NCI-H1417 treated with DMSO at 0.1 percent for 48 hours (cell line): ENCODE data around the gene ERC2.

Source experiments
- DNase-seq: peaks from one replicate; lab custom pipeline; 2025; lab: John Stamatoyannopoulos, UW

Gene ERC2

DNA sequence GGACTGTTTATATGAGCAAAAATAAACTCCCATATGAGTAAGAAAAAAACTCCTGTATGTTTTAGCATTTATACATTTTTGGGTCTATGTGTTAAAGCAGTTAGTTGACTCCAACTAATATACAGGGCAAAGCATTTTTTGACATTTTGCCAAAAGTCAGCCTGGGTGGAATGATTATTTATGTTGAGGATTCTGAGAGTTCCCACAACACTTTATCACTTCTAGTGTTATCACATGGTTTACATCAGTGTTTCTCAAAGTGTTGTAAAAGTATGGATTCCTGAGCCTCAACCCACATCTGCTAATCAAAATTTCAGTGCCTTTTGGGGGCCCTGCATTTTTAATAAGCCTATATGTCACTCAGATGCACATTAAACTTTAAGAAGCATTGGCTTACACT is 643.9 kb downstream of the ERC2 start:
- no peak for DNase-seq

DNA sequence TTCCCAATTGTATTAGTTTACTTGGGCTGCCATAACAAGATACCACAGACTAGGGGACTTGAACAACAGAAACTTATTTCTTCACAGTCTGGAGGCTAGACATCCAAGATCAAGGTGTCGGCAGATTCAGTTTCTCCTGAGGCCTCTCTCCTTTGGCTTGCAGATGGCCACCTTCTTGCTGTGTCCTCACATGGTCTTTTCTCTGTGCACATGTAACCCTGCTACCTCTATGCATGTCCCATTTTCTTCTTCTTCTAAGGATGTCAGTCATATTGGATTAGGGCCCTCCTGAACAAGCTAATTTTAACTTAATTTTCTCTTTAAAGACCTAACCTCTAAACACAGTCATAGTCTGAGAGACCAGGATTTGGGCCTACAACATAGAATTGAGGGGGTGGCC is 644.4 kb downstream of the ERC2 start:
- DNase-seq: no peak

DNA sequence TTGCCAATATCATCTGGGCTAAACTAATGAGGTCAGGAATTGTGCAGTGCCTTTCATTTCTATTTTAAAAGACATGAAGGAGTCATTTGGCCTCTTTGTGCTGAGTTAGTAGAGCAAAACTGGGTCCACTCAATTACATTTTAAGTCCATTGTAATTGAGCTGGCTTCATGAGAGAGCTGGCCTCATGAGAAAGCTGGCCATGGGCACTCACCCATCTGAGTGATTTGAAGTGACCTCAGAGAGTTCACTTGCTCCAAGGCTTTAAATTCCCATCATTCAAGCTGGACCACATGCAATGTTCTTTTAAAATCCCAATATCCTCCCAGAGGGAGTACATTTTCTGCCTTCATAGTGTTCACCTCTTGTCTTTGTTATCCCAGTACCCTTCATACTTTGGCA is 645.3 kb downstream of the ERC2 start:
- DNase-seq: no peak

DNA sequence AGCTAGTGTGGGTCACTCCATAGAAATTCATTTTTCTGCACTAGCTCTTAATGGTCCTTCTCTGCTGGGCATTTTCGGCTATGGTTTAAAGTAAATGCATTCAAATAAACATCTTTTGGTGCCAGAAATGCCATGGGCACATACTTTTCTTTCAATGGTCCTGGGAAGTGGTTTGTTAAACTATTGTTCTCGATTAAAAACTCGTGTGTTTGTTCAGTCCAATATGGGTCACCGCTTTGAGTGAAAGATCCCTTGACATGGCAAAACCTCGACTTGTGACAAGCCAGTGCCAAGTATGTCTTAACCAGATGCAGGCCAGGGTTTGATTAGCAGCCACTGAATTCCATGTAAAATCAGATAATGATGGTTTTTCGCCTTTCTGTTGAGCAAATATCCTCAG is 649.3 kb downstream of the ERC2 start:
- no peak for DNase-seq

DNA sequence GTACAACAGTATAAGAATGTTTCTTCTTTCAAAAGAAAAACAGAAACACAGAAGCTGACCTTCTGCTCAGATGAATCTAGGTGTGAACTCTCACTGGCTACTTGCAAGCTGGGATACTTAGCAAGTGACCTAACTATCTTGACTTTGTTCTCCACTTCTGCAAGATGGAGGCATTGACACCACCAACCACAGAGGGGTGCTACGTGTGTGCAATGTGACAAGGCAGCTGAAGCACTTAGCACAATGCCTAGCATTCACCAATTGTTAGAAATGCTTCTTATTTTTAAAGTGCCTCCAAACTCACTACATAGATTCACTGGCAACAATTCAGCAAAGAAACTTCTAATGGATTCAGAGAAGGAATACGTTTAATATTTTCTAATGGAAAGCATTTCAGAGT is 649.8 kb downstream of the ERC2 start:
- no peak for DNase-seq

DNA sequence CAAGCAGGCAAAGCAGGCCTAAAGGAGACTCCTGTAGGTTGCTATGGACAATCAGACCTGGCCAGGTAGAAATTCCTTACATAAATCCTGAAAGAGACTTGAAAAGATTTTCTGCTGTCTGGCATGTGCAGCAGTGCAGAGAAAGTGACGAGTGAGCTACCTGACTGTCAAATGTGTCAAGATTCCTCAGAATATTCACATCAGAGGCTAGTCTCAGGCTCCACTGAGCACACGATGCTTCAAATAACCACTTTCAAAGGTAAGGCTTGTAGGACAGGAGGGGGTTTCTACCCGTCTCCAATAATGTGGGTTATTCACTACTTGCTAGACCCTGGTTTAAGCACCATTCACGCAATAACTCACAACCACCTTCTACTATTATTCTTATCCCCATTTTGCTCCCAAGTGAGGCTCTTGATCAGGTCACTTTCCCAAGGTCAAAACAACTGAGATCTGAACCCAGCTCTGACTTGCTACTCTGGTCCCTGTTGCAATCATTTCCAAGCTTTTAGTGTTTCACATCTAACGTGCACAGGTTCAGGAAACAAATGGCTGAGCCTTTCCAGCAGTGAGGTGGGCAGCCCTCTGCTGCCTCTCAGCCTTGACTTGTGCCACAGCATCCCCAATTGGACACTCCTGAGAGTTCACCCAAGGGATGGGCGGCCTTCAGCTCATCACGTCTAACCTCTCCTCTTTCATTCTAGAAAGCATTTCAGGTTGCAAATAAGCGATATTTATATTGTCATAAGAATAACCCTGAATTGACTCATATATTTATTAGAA is 651.3 kb downstream of the ERC2 start:
- DNase-seq: no peak

DNA sequence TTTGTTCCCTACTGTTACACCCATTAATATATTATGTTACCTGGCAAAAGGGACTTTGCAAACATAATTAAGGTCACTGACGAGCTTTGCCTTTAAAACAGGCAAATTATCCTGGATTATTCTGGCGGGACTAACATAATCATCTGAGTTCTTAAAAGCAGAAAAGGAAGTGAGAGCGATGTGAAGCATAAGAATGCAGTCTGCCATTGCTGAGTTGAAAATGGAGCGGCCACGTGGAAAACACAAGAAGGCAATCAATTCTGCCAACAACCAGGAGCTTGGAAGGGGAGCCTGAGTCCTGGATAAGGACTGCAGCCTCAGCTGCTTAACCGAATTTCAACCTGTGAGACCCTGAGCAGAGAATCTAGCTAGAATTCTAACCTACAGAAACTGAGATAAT is 653.0 kb downstream of the ERC2 start:
- DNase-seq: no peak

DNA sequence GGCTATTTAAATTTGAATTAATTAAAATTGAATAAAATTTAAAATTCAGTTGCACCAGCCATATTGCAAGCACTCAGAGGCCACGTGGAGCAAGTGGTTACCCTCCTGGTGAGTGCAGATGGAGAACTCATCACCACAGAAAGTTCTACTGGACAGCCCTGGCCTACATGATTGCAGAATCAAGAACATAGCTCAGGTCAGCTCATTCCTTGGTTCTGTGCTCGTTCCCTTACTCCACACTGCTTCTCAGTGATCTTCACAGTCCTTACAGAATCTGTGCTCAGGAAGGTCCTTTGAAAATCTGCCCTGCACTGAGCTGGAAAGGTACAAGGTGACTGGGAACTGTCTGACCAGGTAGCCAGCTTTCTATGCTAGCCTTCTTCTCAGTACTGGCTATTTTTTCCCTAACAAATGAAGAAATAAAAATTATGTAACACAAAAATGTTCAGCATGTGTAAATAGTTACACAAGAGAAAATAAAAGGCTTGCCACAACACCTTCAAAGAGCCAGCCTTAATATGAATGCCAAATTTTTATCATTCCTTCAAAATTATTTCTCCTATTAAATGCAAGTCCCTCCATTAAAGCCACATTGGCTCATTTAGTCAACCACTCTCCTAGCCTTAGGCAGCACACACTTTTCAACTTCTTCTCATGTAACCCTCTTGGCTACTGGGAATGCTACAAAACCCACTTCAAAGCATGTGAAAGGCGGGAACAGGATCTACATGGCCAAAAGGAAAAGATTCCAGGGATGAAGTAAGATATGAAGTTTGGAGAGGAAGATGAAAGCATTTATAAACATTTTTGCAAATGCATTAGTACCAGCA is 654.8 kb downstream of the ERC2 start:
- no peak for DNase-seq

DNA sequence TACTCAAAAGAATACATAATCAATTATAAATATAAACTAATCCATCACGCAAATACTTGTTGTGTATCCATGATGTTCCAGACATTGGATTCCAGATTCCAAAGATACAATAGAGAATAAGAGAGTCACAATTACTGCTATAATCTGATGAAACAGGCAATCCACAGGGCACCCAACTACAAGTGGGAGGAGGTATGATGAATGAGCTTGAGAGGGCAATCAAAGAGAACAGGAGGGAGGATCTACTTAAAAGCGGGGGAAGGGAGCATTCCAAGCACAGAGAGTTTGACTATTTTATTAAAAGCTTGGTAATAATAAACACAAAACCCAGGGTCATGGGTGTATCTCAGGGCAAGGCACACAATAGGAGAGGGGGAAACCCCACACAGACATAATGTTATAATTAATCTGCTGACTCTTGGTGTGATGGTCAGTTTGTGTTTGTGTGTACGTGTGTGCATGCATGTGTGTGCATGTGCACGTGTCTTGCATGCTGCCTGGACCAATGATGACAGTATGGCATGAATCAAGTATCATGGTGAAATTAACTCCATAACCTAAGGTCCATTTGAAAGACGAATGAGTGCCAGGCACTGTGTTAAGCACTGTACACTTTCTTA is 655.8 kb downstream of the ERC2 start:
- no peak for DNase-seq

DNA sequence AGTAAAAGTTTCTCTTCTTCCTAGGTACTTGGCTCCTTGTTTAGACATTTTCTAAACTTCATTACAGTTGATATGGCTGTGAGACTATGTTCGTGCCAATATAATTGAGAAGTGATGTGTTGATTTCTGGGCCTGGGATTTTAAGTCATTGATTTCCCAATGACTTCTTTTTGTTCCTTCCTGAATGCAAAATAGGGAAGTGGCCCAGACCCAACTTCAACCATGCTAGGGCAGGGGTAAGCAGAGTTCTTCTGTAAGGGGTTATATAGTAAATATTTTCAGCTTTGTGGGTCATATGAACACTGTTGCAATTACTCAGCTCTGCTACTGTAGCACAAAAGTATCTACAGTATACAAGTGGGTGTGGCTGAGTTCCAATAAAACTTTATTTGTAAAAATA is 661.1 kb downstream of the ERC2 start:
- DNase-seq: no peak

DNA sequence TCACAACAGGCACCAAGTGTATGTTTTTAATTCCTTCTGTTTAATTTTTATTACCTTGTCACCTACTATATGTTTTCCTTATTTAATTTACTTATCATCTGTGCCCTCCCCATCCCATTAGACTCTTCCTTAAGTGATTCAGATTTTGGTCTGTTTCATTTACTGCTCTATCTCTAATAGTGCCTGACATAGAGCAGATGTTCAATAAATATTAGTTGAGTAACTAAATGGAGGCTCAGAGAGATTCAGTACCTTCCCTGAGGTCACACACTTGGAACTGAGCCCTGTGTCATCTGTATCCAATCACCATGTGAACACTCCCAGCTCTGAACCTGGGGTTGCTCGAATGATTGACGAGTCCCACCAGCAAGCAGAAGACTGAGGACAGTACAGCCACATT is 663.1 kb downstream of the ERC2 start:
- DNase-seq: no peak

DNA sequence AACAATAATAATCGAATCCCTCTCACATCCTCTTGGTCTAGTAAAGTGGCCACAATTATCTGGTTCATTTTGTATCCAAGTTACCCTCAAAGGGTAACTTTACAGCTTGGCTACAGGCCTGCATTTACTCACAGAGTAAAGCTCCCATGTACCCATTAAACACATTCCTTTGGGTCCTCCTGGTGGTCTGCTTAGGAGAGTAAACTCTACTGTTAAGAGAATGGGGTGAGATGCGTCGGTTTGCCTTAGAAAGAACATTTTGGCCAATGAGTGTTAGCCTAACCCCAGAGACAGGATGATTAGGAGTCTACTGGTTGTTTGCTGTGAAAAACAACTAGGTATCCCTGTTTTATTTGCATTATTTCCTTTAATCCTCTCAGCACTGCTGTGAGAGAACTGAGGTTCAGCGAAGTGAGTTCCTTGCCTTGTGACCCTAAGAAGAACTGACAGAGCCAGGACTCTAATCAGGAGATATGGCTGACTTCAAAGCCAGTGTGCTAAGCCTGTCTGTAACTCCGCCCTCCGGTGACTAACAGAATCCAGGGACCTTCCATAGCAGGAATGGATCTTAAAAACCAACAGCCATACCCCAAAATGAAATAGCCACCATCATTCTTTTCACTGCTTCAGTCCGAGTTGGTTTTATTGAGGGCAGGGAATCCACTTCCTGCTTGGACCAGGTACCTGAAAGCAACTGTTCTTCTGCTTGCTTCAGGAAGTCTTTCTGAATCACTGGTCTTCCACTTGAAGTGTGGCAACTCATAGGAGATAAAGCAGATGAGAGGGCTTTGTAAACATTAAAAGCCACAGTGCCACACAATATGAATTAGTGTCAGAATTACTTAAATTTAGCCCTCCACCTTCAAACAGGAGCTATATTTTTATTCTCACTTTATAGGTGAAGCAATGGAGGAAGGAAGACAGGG is 663.8 kb downstream of the ERC2 start:
- DNase-seq: no peak

DNA sequence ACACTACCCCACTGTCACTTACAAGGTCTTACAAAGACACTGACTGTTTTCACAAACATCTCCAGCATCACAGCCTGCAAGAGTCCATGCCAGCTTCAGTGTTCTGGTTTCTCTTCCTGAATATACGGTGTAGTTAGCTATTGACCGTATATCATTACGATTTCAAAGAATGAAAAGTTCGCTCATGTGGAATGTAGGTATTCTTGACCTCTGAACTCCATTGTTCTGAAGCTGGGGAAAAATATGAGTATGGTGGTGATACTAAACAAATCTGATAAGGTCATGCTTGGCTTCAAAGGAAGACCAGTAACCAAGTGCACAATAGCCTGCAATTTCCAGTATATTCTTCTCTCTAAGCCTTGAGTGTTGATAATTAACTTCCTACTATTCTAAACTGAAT is 665.5 kb downstream of the ERC2 start:
- no peak for DNase-seq

DNA sequence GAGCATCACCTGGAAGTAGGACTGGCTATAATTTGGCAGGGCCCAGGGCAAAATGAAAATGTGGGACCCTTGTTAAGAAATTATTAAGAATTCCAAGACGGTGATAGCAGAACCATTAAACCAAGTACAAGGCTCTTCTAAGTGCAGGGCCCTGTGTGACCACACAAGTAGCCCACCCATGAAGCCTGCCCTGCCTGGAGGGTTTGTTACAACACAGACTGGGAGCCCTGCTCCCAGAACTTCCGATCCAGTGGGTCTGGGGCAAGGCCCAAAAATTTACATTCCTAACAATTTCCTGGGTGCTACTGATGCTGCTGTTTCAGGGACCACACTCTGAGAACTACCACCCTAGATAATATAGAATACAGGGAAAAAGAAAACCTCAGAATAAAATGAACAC is 666.6 kb downstream of the ERC2 start:
- DNase-seq: no peak

DNA sequence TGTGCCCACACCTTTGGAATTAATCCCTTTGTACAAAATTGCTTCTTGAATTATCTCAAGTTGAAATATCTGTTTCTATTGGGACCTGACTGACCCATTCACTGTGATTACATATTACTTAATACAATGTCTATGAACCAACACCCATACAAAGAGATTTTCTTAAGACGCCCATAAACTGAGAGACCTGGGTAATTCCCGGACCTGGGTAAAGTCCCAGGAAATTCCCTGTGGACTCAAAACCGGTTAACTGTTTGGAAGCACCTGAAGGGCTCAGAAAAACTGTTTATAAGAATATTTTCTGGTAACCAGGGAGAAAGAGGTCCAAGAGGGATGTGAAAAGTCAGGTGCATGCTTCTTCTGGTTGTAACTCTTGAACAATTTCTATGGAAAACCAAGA is 667.2 kb downstream of the ERC2 start:
- no peak for DNase-seq

DNA sequence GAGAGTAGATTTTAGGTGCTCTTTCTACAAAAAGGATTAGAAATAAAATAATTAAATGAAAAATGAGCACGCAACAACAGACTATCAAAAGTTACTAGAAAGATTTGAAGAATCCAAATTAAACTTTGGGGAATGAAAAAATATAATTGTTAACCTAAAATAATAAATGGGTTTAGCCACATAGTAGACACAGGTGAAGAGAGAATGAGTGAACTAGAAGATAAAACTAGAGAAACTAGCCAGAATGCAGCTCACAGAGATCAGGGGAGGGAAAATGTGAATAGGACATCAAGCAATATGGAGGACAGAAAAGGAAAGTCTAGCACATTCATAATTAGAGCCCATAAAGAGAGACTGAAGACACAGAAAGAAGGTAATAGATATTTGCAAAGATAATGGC is 670.5 kb downstream of the ERC2 start:
- DNase-seq: no peak

DNA sequence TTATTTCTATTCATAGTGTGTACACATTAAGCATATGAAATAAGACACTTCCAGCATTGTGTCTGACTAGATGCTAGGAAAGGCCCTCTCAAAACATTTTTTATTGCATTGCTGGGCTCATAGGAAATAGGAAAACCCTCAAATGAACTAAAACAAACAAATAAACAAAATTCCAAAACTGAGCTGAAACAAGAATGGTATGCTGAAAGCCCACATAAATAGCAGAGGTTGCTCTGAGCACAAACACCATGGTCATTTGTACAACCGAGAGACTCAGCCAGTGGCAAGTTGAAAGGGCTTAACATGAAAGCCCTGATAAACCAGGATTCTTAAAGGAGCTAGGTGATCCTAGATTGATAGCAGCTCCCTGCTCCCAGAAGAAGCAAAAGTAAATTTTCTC is 671.2 kb downstream of the ERC2 start:
- DNase-seq: no peak

DNA sequence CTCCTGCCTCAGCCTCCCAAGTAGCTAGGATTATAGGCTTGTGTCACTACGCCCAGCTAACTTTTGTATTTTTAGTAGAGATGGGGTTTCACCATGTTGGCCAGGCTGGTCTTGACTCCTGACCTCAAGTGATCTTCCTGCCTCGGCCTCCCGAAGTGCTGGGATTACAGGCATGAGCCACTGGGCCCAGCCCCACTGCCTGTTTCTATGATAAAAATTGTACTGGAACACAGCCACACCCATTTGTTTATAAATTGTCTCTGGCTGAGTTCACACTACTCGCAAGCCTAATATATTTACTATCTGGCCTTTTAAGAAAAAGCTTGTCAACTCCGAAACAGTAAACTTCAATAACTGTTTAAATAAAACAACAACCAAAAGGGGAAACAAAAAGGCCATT is 671.7 kb downstream of the ERC2 start:
- DNase-seq: no peak

DNA sequence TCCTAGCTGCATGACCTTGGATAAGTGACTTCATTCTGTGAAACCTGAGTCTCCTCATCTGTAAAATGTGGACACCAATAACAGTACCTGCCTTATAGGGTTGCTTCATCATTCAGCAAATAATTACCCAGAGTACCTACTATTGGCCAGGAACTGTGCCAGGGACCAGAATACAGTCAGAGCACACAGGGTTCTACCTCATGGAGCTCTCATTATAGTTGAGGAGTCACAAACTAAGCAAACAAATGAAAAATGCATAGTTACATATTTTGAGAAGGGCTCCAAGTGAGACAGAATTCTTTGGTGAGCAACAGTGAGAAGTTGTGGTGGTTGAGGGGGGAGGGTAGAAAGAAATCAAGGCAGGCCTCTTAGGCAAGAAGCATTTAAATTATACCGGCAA is 672.5 kb downstream of the ERC2 start:
- DNase-seq: no peak

DNA sequence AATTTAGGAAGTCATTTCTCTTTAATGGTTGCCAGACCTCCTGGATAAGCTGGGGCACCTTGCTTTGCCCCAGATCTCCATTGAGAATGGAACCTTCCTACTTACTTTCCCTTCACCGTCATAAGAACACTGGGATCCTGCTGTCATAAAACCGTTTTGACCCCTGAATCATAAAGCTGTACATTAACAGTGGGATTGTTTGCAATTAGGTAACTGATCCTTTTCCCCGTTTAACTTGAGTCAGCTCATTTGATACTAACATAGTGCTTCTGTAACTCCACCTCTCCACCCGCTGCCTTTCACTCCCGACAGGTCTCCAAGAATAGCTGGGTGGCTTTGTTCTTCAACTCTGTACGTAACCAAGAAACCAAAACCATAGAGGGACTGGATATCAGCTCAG is 673.0 kb downstream of the ERC2 start:
- DNase-seq: no peak

DNA sequence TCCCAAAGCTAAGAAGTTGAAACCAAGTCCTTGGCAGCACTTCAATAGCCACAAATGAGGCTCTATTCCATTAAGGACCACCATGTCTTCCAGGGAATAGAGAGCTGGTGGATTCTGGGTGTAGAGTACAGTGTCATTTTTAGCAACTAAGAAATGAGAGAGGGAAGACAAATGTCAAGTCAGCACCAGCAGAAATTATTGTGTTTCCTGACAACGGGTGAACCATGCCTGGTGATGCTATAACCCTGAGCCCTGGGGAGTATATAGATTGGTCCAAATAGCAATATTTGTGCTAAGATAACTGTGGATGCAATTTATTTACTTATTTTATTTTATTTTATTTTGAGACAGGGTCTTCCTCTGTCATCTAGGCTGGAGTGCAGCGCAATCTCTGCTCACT is 675.5 kb downstream of the ERC2 start:
- no peak for DNase-seq

DNA sequence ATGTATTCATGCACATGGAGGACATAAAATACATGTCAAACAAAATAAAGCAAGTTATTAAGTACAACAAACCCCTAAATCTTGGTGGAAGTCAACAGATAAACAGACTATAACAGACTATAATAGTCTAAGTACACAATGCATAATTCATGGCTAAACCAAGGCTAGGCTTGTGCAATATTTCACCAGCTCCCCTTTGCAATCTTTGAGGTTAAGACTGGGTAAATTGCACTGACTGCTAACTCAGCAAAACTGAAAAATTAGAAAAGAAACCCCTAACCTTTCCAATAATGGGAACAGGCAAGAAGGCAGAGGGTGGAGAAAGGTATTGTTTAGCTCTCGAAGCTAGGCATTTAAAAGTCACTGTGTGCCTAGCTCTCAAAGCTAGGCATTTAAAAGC is 676.3 kb downstream of the ERC2 start:
- DNase-seq: no peak
